Stimulated activated CD4-positive, alpha-beta T cell treated with anti-CD3 and anti-CD28 coated beads, Interleukin-2, amount 100 ng/mL, for 24 hours (primary cell): ENCODE data around the gene KCNH1.

Experiments
- DNase-seq, 2 donors: peaks; one replicate each; pipeline ENCODE4 v3.0.0-alpha.2; 2020

The KCNH1 gene

GRCh38 chr1:210703593-210703992 is 430.4 kb downstream of the KCNH1 start:
- DNase-seq = no peak

- no peak for DNase-seq
Measured at GRCh38 chr1:210702506-210702905, 431.4 kb downstream of the KCNH1 start.

GRCh38 chr1:210700511-210700910 is 433.4 kb downstream of the KCNH1 start:
- DNase-seq = no peak

- DNase-seq = no peak
Measured at GRCh38 chr1:210700083-210700482, 433.9 kb downstream of the KCNH1 start.

- no peak for DNase-seq
Measured at GRCh38 chr1:210698661-210699060, 435.3 kb downstream of the KCNH1 start.

GRCh38 chr1:210697185-210697584 is 436.8 kb downstream of the KCNH1 start:
- DNase-seq = no peak

- no peak for DNase-seq
Measured at GRCh38 chr1:210696709-210697108, 437.2 kb downstream of the KCNH1 start.

- DNase-seq = no peak
Measured at GRCh38 chr1:210695026-210695425, 438.9 kb downstream of the KCNH1 start.

- no peak for DNase-seq
Measured at GRCh38 chr1:210692796-210693195, 441.2 kb downstream of the KCNH1 start.

GRCh38 chr1:210691039-210691610 is 442.8 kb downstream of the KCNH1 start:
- DNase-seq = no peak

GRCh38 chr1:210690236-210690635 is 443.7 kb downstream of the KCNH1 start:
- no peak for DNase-seq

- no peak for DNase-seq
Measured at GRCh38 chr1:210689826-210690225, 444.1 kb downstream of the KCNH1 start.

- no peak for DNase-seq
Measured at GRCh38 chr1:210688512-210689234, 445.3 kb downstream of the KCNH1 start.

- DNase-seq = no peak
Measured at GRCh38 chr1:210687582-210688279, 446.2 kb downstream of the KCNH1 start.

GRCh38 chr1:210686841-210687240 is 447.1 kb downstream of the KCNH1 start:
- no peak for DNase-seq

- no peak for DNase-seq
Measured at GRCh38 chr1:210685295-210685650, 448.7 kb downstream of the KCNH1 start.

- DNase-seq = no peak
Measured at GRCh38 chr1:210684466-210685294, 449.3 kb downstream of the KCNH1 start.

GRCh38 chr1:210683403-210684047 is 450.4 kb downstream of the KCNH1 start:
- DNase-seq = no peak

- DNase-seq = no peak
Measured at GRCh38 chr1:210681158-210681557, 452.8 kb downstream of the KCNH1 start.

- no peak for DNase-seq
Measured at GRCh38 chr1:210678306-210678705, 455.6 kb downstream of the KCNH1 start.

- DNase-seq = no peak
Measured at GRCh38 chr1:210677533-210677932, 456.4 kb downstream of the KCNH1 start.

- no peak for DNase-seq
Measured at GRCh38 chr1:210676539-210676938, 457.4 kb downstream of the KCNH1 start.

- no peak for DNase-seq
Measured at GRCh38 chr1:210674151-210674550, 459.8 kb downstream of the KCNH1 start.
